GM18873 (cell line): ENCODE results near the gene RPS6KA5.
"Not testable (repeated sequence)": the region's sequence is repeated elsewhere in the genome, so short reads cannot be mapped to it uniquely, and the experiment has no call there.

Source experiments
- ATAC-seq: cut with Tn5 transposase; IDR thresholded peaks from one replicate; pipeline ENCODE4 v1.9.1; 2021; ENCODE audit warnings: mild to moderate bottlenecking, moderate library complexity, moderate number of reproducible peaks; ENCODE audit not compliant: unreplicated experiment, low FRiP score

The RPS6KA5 gene

GRCh38 chr14:90953643-90954042 is 106.8 kb downstream of the RPS6KA5 start:
- ATAC-seq: not testable (repeated sequence)

- no peak for ATAC-seq
Measured at GRCh38 chr14:90943367-90943766, 117.1 kb downstream of the RPS6KA5 start.

- ATAC-seq: no peak
Measured at GRCh38 chr14:90942511-90942910, 117.9 kb downstream of the RPS6KA5 start.

GRCh38 chr14:90941706-90942105 is 118.7 kb downstream of the RPS6KA5 start:
- no peak for ATAC-seq

GRCh38 chr14:90940318-90940962 is 120.0 kb downstream of the RPS6KA5 start:
- ATAC-seq: no peak

- not testable (repeated sequence) for ATAC-seq
Measured at GRCh38 chr14:90939252-90939795, 121.1 kb downstream of the RPS6KA5 start.

GRCh38 chr14:90938615-90939014 is 121.8 kb downstream of the RPS6KA5 start:
- ATAC-seq: no peak

- ATAC-seq: no peak
Measured at GRCh38 chr14:90936757-90937440, 123.5 kb downstream of the RPS6KA5 start.

GRCh38 chr14:90924621-90925340 is 135.7 kb downstream of the RPS6KA5 start:
- ATAC-seq: no peak

- no peak for ATAC-seq
Measured at GRCh38 chr14:90922141-90922540, 138.3 kb downstream of the RPS6KA5 start.

- ATAC-seq: no peak
Measured at GRCh38 chr14:90911121-90911520, 149.3 kb downstream of the RPS6KA5 start.

GRCh38 chr14:90907178-90907577 is 153.3 kb downstream of the RPS6KA5 start:
- no peak for ATAC-seq

GRCh38 chr14:90905531-90905930 is 154.9 kb downstream of the RPS6KA5 start:
- ATAC-seq: peak; percentile 86

- ATAC-seq: no peak
Measured at GRCh38 chr14:90903101-90903500, 157.3 kb downstream of the RPS6KA5 start.

- no peak for ATAC-seq
Measured at GRCh38 chr14:90900476-90901083, 159.9 kb downstream of the RPS6KA5 start.

GRCh38 chr14:90897022-90897421 is 163.4 kb downstream of the RPS6KA5 start:
- ATAC-seq: no peak

- ATAC-seq: no peak
Measured at GRCh38 chr14:90894241-90894640, 166.2 kb downstream of the RPS6KA5 start.

GRCh38 chr14:90893510-90893909 is 166.9 kb downstream of the RPS6KA5 start:
- no peak for ATAC-seq

- no peak for ATAC-seq
Measured at GRCh38 chr14:90892970-90893369, 167.5 kb downstream of the RPS6KA5 start.

- ATAC-seq: no peak
Measured at GRCh38 chr14:90891326-90891725, 169.1 kb downstream of the RPS6KA5 start.
